DOHH2 (cell line): ENCODE results near the gene PPP1R15B.
A peak's percentile ranks its signal among the peaks of the same experiment; 100 is the strongest.

Experiments
- H3F3A ChIP-seq: fragments of 200-600 bp; sonication (generic), shearing (Covaris generic); 2 replicates; pipeline ENCODE4 v1.6.0; 2016; ENCODE audit warnings: antibody characterized with exemption, mild to moderate bottlenecking; ENCODE audit not compliant: control insufficient read depth, insufficient read depth
- H3K27ac ChIP-seq: fragments of 200-600 bp; sonication (generic); 2 replicates; pipeline ENCODE4 v1.5.1; 2014; ENCODE audit warnings: low read depth, mild to moderate bottlenecking, low read length, moderate library complexity
- H3K27me3 ChIP-seq: fragments of 200-600 bp; sonication (generic); 2 replicates; pipeline ENCODE4 v1.6.1; 2014; ENCODE audit warnings: mild to moderate bottlenecking, low read length, mixed read lengths; ENCODE audit not compliant: control insufficient read depth
- H3K36me3 ChIP-seq: fragments of 200-600 bp; sonication (generic); 2 replicates; pipeline ENCODE4 v1.6.1; 2014; ENCODE audit warnings: mild to moderate bottlenecking, low read length, moderate library complexity, mixed read lengths; ENCODE audit not compliant: control insufficient read depth
- H3K4me1 ChIP-seq: fragments of 200-600 bp; sonication (generic); 2 replicates; pipeline ENCODE4 v1.6.1; 2014; ENCODE audit warnings: mild to moderate bottlenecking, low read length, mixed read lengths; ENCODE audit not compliant: control insufficient read depth
- H3K4me2 ChIP-seq: fragments of 200-600 bp; sonication (generic); 2 replicates; pipeline ENCODE4 v1.6.0; 2014; ENCODE audit warnings: mild to moderate bottlenecking, low read length, moderate library complexity
- H3K4me3 ChIP-seq: fragments of 200-600 bp; sonication (generic); 2 replicates; pipeline ENCODE4 v1.5.1; 2014; ENCODE audit warnings: mild to moderate bottlenecking, low read length, mixed read lengths
- H3K79me2 ChIP-seq: fragments of 200-600 bp; sonication (generic); 2 replicates; pipeline ENCODE4 v1.6.1; 2014; ENCODE audit warnings: mild to moderate bottlenecking, low read length, mixed read lengths; ENCODE audit not compliant: control insufficient read depth
- H3K9me2 ChIP-seq: fragments of 200-600 bp; sonication (generic); replicated peaks from 2 replicates; pipeline ENCODE4 v1.6.1; 2014; ENCODE audit warnings: mild to moderate bottlenecking, low read length, mixed read lengths; ENCODE audit not compliant: control insufficient read depth
- H3K9me3 ChIP-seq: fragments of 200-600 bp; sonication (generic); 2 replicates; pipeline ENCODE4 v1.6.1; 2014; ENCODE audit warnings: antibody characterized with exemption, low read length, mixed read lengths; ENCODE audit not compliant: control insufficient read depth, insufficient read depth
- H4K20me1 ChIP-seq: fragments of 200-600 bp; sonication (generic); 2 replicates; pipeline ENCODE4 v1.6.0; 2014; ENCODE audit warnings: low read depth, mild to moderate bottlenecking, antibody characterized with exemption, low read length, moderate library complexity; ENCODE audit not compliant: control insufficient read depth, insufficient read depth
- EZH2phosphoT487 ChIP-seq: fragments of 200-600 bp; sonication (generic); IDR thresholded peaks from 2 replicates; pipeline ENCODE4 v1.6.1; 2017; ENCODE audit warnings: borderline replicate concordance, mild to moderate bottlenecking, antibody characterized with exemption, low read length, moderate library complexity, mixed read lengths
- TF ChIP-seq, protein P1 (sequence below): fragments of 200-600 bp; sonication (generic); IDR thresholded peaks from one replicate; pipeline ENCODE4 v1.5.1; 2014; ENCODE audit warnings: antibody characterized with exemption, mild to moderate bottlenecking, low read depth, low read length; ENCODE audit not compliant: poor library complexity, severe bottlenecking

Gene PPP1R15B

DNA sequence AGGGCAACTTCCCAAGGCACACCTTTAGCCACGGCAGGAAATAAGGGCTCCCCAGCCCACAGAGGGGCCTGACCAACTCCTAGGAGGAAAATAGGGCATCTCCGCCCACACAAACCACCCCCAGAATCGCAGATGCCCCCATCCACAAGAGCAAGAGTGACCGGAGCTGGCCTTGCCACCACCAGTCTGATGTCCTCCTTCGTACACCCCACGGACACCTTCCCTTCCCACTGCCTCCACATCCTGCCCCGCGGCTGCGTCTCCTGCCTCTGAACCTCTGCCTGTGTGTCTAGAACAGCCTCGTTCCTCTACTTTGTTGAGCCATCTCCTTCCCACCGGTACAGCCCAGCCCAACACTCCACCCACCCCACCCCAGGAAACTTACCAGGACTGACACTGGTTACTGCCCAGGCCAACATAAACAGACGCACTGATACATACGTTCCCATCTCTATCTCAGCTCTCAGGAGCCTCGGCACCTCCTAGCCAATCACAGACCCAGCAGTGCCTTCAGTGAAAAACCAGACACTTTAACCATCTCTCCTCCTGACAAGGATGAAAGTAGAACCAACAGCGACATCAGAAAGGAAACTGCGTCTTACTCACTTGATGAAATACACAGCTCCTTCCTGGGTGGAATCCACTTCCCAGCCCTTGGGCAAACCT lies 44.3 kb downstream of the PPP1R15B start:
- no peaks in the 10 kb centered on the region for H3K79me2 ChIP-seq
- no peaks in the 10 kb centered on the region for H3K9me3 ChIP-seq
- H4K20me1 ChIP-seq: no peaks in the 10 kb centered on the region
- peaks cover 41% of the 10 kb centered on the region for H3K27me3 ChIP-seq
- TF ChIP-seq EZH2phosphoT487: no peak
- TF ChIP-seq, protein P1, sequence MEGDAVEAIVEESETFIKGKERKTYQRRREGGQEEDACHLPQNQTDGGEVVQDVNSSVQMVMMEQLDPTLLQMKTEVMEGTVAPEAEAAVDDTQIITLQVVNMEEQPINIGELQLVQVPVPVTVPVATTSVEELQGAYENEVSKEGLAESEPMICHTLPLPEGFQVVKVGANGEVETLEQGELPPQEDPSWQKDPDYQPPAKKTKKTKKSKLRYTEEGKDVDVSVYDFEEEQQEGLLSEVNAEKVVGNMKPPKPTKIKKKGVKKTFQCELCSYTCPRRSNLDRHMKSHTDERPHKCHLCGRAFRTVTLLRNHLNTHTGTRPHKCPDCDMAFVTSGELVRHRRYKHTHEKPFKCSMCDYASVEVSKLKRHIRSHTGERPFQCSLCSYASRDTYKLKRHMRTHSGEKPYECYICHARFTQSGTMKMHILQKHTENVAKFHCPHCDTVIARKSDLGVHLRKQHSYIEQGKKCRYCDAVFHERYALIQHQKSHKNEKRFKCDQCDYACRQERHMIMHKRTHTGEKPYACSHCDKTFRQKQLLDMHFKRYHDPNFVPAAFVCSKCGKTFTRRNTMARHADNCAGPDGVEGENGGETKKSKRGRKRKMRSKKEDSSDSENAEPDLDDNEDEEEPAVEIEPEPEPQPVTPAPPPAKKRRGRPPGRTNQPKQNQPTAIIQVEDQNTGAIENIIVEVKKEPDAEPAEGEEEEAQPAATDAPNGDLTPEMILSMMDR: no peak
- H3K27ac ChIP-seq: no peak overlapping the region
- no peaks in the 10 kb centered on the region for H3K36me3 ChIP-seq
- H3K4me3 ChIP-seq: no peak overlapping the region
- H3K4me2 ChIP-seq: no peak overlapping the region
- H3K9me2 ChIP-seq: no peaks in the 10 kb centered on the region
- H3F3A ChIP-seq: no peaks in the 10 kb centered on the region
- peaks cover 7% of the 10 kb centered on the region for H3K4me1 ChIP-seq

DNA sequence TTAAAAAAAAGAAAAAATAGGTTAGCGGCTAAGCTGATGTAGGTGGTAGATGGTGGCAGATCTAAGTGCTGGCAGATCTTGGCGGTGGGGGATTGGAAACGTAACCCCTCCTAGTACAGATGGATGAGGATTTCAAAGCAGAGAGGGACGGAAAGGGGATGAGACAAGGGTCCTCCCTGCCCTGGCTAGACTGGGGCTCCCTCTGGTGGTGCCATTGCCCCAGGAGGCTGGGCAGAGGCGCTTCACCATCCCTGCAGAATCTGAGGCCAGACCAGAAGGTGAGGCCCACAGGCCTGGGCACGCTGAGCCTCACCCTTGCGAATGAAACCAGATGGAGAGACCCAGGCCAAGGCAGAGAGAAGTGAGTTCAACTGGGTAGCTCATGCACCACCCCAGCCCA lies 44.9 kb downstream of the PPP1R15B start:
- no peaks in the 10 kb centered on the region for H4K20me1 ChIP-seq
- no peaks in the 10 kb centered on the region for H3K9me3 ChIP-seq
- no peaks in the 10 kb centered on the region for H3K36me3 ChIP-seq
- TF ChIP-seq, protein P1: peak; percentile 39
- no peak for TF ChIP-seq EZH2phosphoT487
- no peaks in the 10 kb centered on the region for H3K79me2 ChIP-seq
- no peak overlapping the region for H3K4me2 ChIP-seq
- H3F3A ChIP-seq: no peaks in the 10 kb centered on the region
- no peak overlapping the region for H3K27ac ChIP-seq
- H3K9me2 ChIP-seq: no peaks in the 10 kb centered on the region
- H3K4me1 ChIP-seq: peaks cover 7% of the 10 kb centered on the region
- H3K4me3 ChIP-seq: no peak overlapping the region
- H3K27me3 ChIP-seq: peaks cover 41% of the 10 kb centered on the region

DNA sequence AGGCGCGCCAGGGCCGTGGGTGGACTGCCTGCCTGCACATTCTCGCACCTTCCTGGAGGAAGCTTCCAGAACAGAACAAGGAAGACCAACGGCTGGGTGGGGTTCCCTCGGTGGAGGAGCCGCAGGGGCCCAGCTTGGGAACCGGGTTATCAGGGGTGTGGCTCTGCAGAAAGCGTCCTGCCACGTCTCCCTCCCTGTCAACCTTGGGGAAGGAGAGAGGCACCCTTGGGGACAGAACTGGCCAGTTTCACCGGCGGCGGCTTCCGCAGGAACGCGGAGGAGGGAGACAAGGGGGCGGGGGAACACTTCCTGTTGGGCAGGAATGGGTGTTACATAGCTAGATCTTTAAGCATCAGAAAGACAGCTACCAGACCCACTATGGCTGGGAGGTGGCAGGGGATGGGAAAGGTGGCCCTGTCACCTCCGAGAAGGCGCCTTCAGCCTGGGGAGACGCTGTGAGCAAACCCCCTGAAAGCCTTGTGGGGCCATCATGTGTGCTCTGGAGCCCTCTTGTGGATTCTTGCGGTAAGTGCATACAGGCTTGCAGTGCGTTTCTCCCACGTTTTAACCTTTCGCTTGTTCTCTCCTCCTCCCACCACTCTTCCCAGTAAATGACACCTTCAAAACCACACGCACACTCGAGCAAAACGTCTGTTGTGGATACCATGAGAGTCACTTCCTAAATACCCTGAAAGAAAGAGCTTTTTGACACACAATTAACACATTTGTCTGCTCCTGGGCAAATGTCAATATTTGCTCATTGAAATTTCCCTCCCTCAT lies 48.1 kb downstream of the PPP1R15B start:
- H3K4me1 ChIP-seq: peaks cover 7% of the 10 kb centered on the region
- H3K79me2 ChIP-seq: no peaks in the 10 kb centered on the region
- H3K4me3 ChIP-seq: peak overlapping the region; percentile 67
- no peaks in the 10 kb centered on the region for H3K9me2 ChIP-seq
- H3K36me3 ChIP-seq: no peaks in the 10 kb centered on the region
- H3K27me3 ChIP-seq: peaks cover 46% of the 10 kb centered on the region
- peak overlapping the region; percentile 73 for H3K4me2 ChIP-seq
- no peaks in the 10 kb centered on the region for H3F3A ChIP-seq
- H3K27ac ChIP-seq: no peak overlapping the region
- H4K20me1 ChIP-seq: no peaks in the 10 kb centered on the region
- H3K9me3 ChIP-seq: no peaks in the 10 kb centered on the region
- TF ChIP-seq EZH2phosphoT487: no peak
- TF ChIP-seq, protein P1: peak; percentile 96
